ENCODE measurements around the gene TBCA. TPM values are rescaled to one million over a fixed set of nuclear protein-coding genes. Genes with fewer than 3 reads are reported as not detected.
"Not testable (repeated sequence)": the region's sequence is repeated elsewhere in the genome, so short reads cannot be mapped to it uniquely, and the experiment has no call there.

TBCA gene
- polyA plus RNA-seq, 4 donors = 211 to 299 (median 269) TPM

GRCh38 chr5:77718934-77719610 lies 57.1 kb downstream of the TBCA start:
- DNase-seq (ENCODE audit: low read depth in 4 of 4, low spot score in 3 of 4) = no peak

DNA sequence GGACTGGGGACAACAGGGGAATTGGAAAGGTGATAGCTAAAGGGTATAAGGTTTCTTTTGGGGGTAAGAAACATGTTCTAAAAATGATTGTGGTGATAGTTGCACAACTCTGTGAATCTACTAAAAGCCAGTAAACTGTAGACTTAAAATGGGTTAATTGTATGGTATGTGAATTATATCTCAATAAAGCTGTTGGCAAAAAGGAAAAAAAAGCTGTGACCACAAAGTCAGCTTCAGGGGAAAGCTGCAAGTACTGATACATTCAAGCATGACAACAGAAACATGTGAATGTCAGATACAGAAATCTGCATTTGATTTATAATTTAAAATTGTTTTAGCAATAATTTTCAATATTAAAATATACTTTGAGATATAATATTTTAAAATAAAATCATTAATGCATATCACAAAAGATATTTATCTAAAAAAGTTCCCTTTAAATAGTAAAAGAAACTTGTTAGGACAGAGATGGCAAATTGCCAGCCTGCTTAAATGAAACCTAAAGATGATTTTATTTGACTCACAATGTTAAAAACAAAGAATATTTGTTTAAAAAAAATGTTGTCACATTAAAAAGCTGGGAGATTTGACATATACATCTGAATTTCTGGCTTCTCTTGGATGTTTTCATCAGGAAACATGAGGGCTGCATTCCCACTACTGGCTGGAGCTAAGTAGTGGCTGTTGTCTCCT lies 66.0 kb downstream of the TBCA start:
- no peak for DNase-seq (ENCODE audit: low read depth in 4 of 4, low spot score in 3 of 4)

GRCh38 chr5:77709340-77709739 lies 66.8 kb downstream of the TBCA start:
- DNase-seq (ENCODE audit: low read depth in 4 of 4, low spot score in 3 of 4) = no peak

GRCh38 chr5:77707791-77708190 lies 68.3 kb downstream of the TBCA start:
- DNase-seq (ENCODE audit: low read depth in 4 of 4, low spot score in 3 of 4) = no peak

DNA sequence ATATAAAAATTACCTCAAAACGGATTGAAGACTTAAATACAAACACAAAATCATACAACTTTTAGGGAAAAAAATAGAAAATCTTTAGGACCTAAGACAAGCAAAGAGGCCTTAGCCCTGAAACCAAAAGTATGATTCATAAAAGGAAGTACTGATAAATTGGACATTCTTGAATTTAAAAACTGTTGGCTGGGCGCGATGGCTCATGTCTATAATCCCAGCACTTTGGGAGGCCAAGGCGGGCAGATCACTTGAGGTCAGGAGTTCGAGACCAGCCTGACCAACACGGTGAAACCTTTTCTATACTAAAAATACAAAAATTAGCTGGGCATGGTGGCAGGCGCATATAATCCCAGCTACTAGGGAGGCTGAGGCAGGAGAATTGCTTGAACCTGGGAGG lies 76.6 kb downstream of the TBCA start:
- DNase-seq (ENCODE audit: low read depth in 4 of 4, low spot score in 3 of 4) = not testable (repeated sequence)

GRCh38 chr5:77698920-77699319 lies 77.2 kb downstream of the TBCA start:
- no peak for DNase-seq (ENCODE audit: low read depth in 4 of 4, low spot score in 3 of 4)

GRCh38 chr5:77697692-77698091 lies 78.4 kb downstream of the TBCA start:
- DNase-seq (ENCODE audit: low read depth in 4 of 4, low spot score in 3 of 4) = no peak

DNA sequence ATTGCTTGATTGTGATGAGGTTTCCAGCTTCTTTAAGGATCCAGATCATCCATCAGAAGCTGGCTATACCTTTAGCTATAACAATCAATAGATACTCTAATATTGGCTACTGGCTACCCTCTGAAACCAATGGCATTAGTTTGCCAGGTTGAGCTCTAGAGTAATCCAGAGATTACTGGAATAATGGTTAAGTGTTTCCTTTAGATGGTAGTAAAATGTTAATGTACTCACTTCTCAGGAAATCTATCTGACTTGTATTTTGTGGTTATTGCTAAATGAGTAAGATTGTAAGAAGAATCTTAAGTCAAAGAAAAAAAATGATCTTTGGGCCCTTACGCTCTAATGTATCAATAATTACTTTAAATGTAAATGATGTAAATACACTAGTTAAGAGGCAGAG lies 80.0 kb downstream of the TBCA start:
- DNase-seq (ENCODE audit: low read depth in 4 of 4, low spot score in 3 of 4) = no peak

DNA sequence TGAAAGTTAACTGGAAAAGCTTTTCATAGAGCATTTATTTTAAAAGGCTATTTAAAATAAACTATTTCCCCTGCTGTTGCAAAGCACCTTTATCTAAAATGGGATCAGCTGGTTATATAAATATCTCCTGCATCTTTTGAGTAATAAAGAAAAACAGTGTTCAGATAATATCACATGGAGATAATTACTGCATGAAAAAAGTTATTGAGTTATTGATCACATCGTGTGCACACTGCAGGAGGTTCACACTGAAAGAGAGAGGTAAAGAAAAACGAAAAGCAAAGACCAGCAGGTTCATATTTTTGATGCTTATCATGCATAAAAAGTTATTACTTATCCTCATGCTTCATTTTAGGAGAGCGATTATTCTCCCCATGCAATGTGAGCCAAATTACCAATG lies 82.2 kb downstream of the TBCA start:
- DNase-seq (ENCODE audit: low read depth in 4 of 4, low spot score in 3 of 4) = no peak

DNA sequence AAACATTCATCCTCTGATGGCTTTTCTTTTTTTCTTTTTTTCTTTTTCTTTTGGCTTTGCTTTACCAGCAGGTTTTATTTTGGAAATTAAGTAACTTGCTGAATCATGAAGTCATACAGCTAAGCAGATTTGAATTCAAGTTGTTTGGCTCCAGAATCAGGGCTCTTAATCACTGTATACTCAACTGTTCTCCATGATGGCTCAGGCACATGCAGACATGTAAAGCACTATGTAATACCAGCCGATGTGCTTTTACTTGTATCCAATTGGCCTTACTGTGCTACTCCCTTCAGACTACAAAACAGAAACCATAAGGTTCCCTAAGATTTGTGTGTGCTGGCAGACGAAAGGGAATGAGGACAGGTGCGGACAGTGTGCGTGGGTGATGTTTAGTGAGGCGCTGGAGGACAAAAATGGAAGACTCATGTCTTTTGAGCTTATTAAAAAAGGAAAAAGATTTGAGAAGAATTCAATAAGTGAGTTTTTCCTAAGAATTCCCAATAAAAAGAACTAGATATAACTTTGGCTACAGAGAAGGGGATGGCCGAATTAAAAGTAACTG lies 92.9 kb downstream of the TBCA start:
- DNase-seq (ENCODE audit: low read depth in 4 of 4, low spot score in 3 of 4) = no peak

DNA sequence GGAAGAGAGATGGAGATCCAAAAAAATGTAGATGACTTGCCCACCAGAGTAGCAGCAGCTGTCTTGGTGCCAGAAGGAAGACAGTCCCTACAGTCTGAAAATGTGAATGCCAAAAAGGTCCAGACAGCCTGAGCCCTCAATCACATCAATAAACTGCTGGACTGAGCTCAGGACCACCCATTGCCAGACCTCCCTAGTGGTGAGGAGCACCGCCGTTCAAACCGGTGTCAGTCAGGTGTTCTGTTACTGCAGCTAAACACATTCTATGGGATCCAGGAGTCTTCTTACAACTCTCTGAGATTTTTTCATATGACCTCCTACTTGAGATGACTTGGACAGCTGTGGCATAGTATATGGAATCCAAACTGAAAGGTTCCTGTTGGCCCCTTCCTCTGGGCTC lies 105.6 kb downstream of the TBCA start:
- no peak for DNase-seq (ENCODE audit: low read depth in 4 of 4, low spot score in 3 of 4)

DNA sequence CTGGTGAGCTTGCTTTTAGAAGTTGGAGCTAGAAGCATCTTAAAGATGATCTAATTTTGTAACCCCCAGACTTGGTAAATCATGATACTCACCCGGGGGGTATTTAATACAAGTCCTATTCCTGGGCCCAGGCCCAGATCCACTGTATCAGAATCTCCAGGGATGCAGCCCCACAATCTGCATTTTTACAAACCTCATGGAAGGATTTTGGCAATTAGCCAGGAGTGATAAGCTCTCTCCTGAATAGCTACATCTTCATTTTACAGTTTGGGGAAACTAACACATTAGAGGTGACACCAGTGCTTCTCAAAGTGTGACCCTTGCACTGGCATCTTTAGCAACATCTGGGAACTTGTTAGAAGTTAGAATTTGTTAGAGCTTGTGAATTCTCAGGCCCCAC lies 106.5 kb downstream of the TBCA start:
- no peak for DNase-seq (ENCODE audit: low read depth in 4 of 4, low spot score in 3 of 4)

DNA sequence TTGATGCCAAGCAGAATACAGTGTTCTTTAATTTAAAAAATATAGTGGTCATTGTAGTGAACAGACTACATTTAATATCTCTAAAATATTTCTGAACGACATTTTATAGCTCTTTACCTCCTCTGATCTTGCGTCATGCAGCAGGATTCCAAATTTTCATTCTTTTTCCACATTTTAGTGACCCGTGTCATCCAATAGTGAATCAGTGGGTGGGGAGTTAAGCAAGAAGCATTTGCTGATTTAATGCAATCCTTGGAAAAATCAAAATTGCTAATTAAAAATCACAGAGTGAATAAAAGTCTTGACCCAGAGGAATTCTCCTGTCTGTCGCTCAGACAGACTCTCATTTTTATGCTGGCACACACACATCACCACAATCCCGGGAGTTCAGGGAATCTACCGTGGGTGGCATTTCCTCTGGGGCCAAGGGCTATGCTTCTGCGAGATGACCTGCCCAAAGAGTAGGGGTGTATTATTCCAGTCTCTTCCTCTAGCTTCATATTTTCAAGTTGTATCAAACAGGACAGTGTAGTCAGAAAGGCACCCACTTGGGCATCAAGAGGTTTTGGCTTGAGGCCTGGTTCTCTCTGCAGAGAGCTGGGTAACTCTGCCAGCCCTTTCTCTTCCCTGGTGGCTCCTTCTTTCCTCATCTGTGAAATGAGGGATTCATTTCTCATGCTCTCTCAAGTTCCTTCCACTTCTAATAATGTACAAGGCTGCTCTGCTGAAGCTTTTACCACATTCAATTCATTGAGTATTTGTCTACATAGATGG lies 112.9 kb downstream of the TBCA start:
- no peak for DNase-seq (ENCODE audit: low read depth in 4 of 4, low spot score in 3 of 4)

- DNase-seq (ENCODE audit: low read depth in 4 of 4, low spot score in 3 of 4) = no peak
These were observed 113.5 kb downstream of the TBCA start for GRCh38 chr5:77662635-77663034.

DNA sequence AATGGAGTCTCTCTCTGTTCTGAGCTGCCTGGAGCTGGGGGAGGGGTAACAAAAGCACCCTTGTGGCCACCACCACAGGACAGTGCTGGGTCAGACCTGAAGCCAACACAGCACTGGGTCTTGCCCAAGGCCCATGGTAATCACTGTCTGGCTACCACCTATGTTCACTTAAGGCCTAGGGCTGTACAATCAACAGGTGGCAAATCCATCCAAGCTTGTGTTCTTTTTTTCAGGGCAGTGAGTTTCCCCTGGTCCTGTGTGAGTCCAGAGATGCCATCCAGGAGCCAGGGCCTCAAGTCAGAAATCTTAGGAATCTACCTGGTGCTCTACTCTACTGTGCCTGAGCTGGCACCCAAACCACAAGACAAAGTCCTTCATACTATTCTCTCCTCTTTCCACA lies 117.5 kb downstream of the TBCA start:
- DNase-seq (ENCODE audit: low read depth in 4 of 4, low spot score in 3 of 4) = no peak

- no peak for DNase-seq (ENCODE audit: low read depth in 4 of 4, low spot score in 3 of 4)
These were observed 124.8 kb downstream of the TBCA start for GRCh38 chr5:77651343-77651742.

GRCh38 chr5:77650686-77651085 lies 125.5 kb downstream of the TBCA start:
- DNase-seq (ENCODE audit: low read depth in 4 of 4, low spot score in 3 of 4) = no peak

GRCh38 chr5:77649776-77650175 lies 126.4 kb downstream of the TBCA start:
- no peak for DNase-seq (ENCODE audit: low read depth in 4 of 4, low spot score in 3 of 4)

DNA sequence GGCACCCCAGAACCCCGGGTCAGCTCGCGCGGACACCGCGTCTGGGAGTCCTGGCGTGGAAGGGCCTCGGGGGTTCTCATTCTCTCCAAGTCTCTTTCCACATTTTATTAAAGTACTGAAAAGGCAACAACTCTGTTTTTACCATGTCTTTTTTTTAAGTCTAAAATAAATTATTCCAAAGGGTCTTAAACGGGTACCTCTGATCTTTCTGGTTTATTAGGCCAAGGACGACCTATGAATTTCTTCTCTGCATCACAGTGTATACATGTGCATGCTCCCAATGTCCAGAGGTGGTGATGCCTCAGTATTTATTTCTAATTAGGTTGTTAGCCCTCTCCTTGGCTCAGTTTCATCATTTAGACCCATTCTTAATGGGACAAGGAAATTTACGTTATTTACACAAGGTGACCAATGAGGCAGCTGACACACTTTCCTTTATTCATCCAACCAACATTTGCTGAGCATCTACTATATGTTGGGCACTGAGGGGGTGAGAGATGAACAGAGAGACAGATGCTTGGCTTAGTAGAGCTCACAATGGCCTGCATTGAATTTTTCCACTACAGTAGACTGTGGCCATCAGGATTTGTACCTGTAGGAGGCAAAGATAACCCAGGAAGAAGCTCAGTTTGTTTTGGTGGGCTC lies 130.0 kb downstream of the TBCA start:
- no peak for DNase-seq (ENCODE audit: low read depth in 4 of 4, low spot score in 3 of 4)

DNA sequence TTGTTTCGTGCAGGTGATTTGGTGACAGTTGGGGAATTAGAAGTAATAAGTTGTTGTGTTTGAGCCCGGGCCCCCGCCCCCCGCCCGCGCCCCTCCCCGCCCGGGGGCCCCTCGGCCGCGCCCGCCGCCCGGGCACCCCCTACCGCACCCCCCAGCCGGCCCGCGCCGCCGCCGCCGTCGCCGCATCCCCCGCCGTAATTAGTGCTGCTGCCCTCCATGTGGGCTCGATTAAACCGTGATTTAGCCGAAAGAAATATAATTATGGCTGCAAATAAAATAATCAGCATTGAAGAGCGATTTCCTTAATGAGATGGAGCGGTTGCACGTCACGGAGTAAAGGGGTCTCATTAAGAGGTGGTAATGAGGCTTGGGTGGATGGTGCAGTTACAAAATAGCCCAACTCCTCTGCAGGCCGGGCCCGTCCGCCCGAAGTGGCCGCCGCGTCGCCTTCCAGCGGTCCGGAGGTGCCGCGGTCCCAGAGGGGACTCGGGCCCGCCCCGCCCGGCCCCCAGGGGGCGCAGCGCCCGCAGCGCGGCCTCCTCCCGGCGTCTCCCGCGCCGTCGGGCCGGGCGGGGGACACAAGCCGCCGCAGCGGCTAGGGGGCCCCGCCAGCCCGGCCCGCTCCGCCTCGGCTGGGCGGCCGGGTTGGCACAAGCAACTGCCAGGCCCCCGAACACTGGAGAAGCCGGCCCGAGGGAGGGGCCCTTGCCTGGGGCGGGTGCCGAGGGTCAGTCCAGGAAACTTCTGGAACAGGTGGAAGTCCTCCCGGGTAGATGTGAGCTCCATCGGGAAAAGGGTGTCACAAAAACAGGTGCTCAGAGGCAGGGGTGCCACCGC lies 130.8 kb downstream of the TBCA start:
- DNase-seq (ENCODE audit: low read depth in 4 of 4, low spot score in 3 of 4) = no peak

All from left renal pelvis (tissue), 4 donors.